Smooth muscle cell (in vitro differentiated cells): Measurements from ENCODE around the gene MYO1D. TPM values are rescaled to one million over a fixed set of nuclear protein-coding genes. Genes with fewer than 3 reads are reported as not detected.
"Not testable (repeated sequence)": the region's sequence is repeated elsewhere in the genome, so short reads cannot be mapped to it uniquely, and the experiment has no call there.

Experiments
- DNase-seq: peaks from one replicate; lab custom pipeline; 2025; ENCODE audit not compliant: unreplicated experiment; lab: John Stamatoyannopoulos, UW
- H2AFZ ChIP-seq: fragments of 200-600 bp; sonication (generic); 2 replicates; pipeline ENCODE4 v1.6.0; 2016; ENCODE audit warnings: antibody characterized with exemption, low read depth, mild to moderate bottlenecking
- H3F3A ChIP-seq: fragments of 200-600 bp; sonication (generic); 2 replicates; pipeline ENCODE4 v1.6.0; 2017; ENCODE audit warnings: antibody characterized with exemption, low read depth
- H3K27ac ChIP-seq: fragments of 200-600 bp; sonication (generic); 2 replicates; pipeline ENCODE4 v1.5.1; 2016; ENCODE audit warnings: low read depth, mild to moderate bottlenecking
- H3K27me3 ChIP-seq: fragments of 200-600 bp; sonication (generic); 2 replicates; pipeline ENCODE4 v1.6.1; 2016; ENCODE audit warnings: low read depth, mild to moderate bottlenecking
- H3K36me3 ChIP-seq: fragments of 200-600 bp; sonication (generic); 2 replicates; pipeline ENCODE4 v1.5.1; 2016; ENCODE audit warnings: low read depth
- H3K4me1 ChIP-seq: fragments of 200-600 bp; sonication (generic); 2 replicates; pipeline ENCODE4 v1.5.1; 2016; ENCODE audit warnings: low read depth
- H3K4me2 ChIP-seq: fragments of 200-600 bp; sonication (generic); 2 replicates; pipeline ENCODE4 v1.6.0; 2016; ENCODE audit warnings: mild to moderate bottlenecking
- H3K4me3 ChIP-seq: fragments of 200-600 bp; sonication (generic); 2 replicates; pipeline ENCODE4 v1.5.1; 2016; ENCODE audit warnings: mild to moderate bottlenecking
- H3K79me2 ChIP-seq: fragments of 200-600 bp; sonication (generic); 2 replicates; pipeline ENCODE4 v1.6.0; 2016; ENCODE audit warnings: low read depth, mild to moderate bottlenecking
- H3K9ac ChIP-seq: fragments of 200-600 bp; sonication (generic); 2 replicates; pipeline ENCODE4 v1.6.0; 2016; ENCODE audit warnings: low read depth
- H3K9me3 ChIP-seq: fragments of 200-600 bp; sonication (generic); replicated peaks from 2 replicates; pipeline ENCODE4 v1.5.1; 2016; ENCODE audit warnings: low read depth
- H4K20me1 ChIP-seq: fragments of 200-600 bp; sonication (generic); 2 replicates; pipeline ENCODE4 v1.6.0; 2016; ENCODE audit warnings: low read depth
- WGBS: methylation state at CpG from one replicate; pipeline ENCODE4 v1.1.7; 2016; ENCODE audit warnings: low lambda C conversion rate; 5-methylcytosine and 5-hydroxymethylcytosine counted together
- polyA plus RNA-seq: library from polyadenylated mRNA; unstranded; fragments of >200 nt; fragmentation: Nextera tagmentation; extraction: Ambion mirVana; gene quantifications from 2 replicates; pipeline ENCODE4 v1.2.1, GENCODE V29; 2016
- total RNA-seq: library from RNA; depleted of rRNA; stranded (reverse); fragments of >200 nt; gene quantifications from 2 replicates; pipeline ENCODE4 v1.2.3, GENCODE V29; 2014
- TF ChIP-seq, protein P1 (sequence below): fragments of 200-600 bp; sonication (generic); IDR thresholded peaks from 2 replicates; pipeline ENCODE4 v1.5.1; 2017; ENCODE audit warnings: borderline replicate concordance, mild to moderate bottlenecking, antibody characterized with exemption; ENCODE audit not compliant: insufficient read depth, poor library complexity, severe bottlenecking

The MYO1D gene
- total and polyA plus RNA-seq, 2 experiments from 2014 or later = 13.9 to 35.7 TPM

GRCh38 chr17:32742681-32743538 lies 134.0 kb downstream of the MYO1D start:
- no peak overlapping the region for H2AFZ ChIP-seq
- no peaks in the 10 kb centered on the region for H3K27me3 ChIP-seq
- no peak overlapping the region for H3K4me2 ChIP-seq
- DNase-seq = no peak
- H3K27ac ChIP-seq = no peak overlapping the region
- no peak overlapping the region for H3K9ac ChIP-seq
- no peaks in the 10 kb centered on the region for H3K79me2 ChIP-seq
- H4K20me1 ChIP-seq = no peaks in the 10 kb centered on the region
- H3K36me3 ChIP-seq = no peaks in the 10 kb centered on the region
- TF ChIP-seq, protein P1, sequence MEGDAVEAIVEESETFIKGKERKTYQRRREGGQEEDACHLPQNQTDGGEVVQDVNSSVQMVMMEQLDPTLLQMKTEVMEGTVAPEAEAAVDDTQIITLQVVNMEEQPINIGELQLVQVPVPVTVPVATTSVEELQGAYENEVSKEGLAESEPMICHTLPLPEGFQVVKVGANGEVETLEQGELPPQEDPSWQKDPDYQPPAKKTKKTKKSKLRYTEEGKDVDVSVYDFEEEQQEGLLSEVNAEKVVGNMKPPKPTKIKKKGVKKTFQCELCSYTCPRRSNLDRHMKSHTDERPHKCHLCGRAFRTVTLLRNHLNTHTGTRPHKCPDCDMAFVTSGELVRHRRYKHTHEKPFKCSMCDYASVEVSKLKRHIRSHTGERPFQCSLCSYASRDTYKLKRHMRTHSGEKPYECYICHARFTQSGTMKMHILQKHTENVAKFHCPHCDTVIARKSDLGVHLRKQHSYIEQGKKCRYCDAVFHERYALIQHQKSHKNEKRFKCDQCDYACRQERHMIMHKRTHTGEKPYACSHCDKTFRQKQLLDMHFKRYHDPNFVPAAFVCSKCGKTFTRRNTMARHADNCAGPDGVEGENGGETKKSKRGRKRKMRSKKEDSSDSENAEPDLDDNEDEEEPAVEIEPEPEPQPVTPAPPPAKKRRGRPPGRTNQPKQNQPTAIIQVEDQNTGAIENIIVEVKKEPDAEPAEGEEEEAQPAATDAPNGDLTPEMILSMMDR = no peak
- H3K4me3 ChIP-seq = no peak overlapping the region
- no peaks in the 10 kb centered on the region for H3F3A ChIP-seq
- WGBS = 93% methylated on average over 4 of the region's 4 CpGs
- no peaks in the 10 kb centered on the region for H3K4me1 ChIP-seq
- no peaks in the 10 kb centered on the region for H3K9me3 ChIP-seq

GRCh38 chr17:32741381-32741780 lies 135.5 kb downstream of the MYO1D start:
- no peaks in the 10 kb centered on the region for H3K4me1 ChIP-seq

DNA sequence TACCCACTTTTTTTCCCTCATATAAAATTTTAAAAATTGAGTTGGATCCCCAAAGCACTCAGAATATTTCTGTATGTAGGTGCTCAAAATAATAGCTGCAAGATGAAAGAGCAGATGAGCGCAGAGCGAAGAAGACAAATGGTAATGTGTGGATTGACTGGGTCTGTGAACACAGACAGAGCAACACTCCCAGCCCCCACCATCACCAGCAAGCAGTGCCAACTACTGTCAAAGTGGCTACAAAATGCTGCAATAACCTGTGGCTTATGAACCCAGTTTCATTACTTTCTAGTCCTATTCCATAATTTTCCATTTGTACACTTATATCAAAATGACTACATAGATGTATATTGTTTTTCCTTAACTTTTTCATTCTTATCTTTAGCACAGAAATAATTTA lies 137.2 kb downstream of the MYO1D start:
- no peaks in the 10 kb centered on the region for H3F3A ChIP-seq
- H3K79me2 ChIP-seq = no peaks in the 10 kb centered on the region
- H3K27ac ChIP-seq = no peak overlapping the region
- H3K4me1 ChIP-seq = no peaks in the 10 kb centered on the region
- H3K27me3 ChIP-seq = no peaks in the 10 kb centered on the region
- DNase-seq = no peak
- no peak overlapping the region for H3K4me3 ChIP-seq
- H3K9ac ChIP-seq = no peak overlapping the region
- no peaks in the 10 kb centered on the region for H4K20me1 ChIP-seq
- no peaks in the 10 kb centered on the region for H3K9me3 ChIP-seq
- H3K36me3 ChIP-seq = no peaks in the 10 kb centered on the region
- WGBS = 95% methylated on average over 2 of the region's 2 CpGs
- no peak overlapping the region for H2AFZ ChIP-seq
- no peak overlapping the region for H3K4me2 ChIP-seq
- TF ChIP-seq, protein P1 = no peak

More at GRCh38 chr17:32741381-32741780, 135.5 kb downstream of the MYO1D start:
- Histone ChIP-seq H3F3A (no peaks in the 10 kb centered on the region), H3K27ac (no peak overlapping the region), H3K4me3 (no peak overlapping the region), H3K36me3 (no peaks in the 10 kb centered on the region), H3K79me2 (no peaks in the 10 kb centered on the region), H3K9me3 (no peaks in the 10 kb centered on the region), H3K27me3 (no peaks in the 10 kb centered on the region), H2AFZ (no peak overlapping the region), H4K20me1 (no peaks in the 10 kb centered on the region), H3K9ac (no peak overlapping the region), H3K4me2 (no peak overlapping the region)
- WGBS = 82% methylated on average over 1 of the region's 1 CpG
- TF ChIP-seq, protein P1 = no peak
- DNase-seq = no peak

- H3K4me1 ChIP-seq, H2AFZ ChIP-seq, H3K9me3 ChIP-seq, H3K4me3 ChIP-seq, H3K27ac ChIP-seq, H3K79me2 ChIP-seq, H3K27me3 ChIP-seq, H3K4me2 ChIP-seq, H3F3A ChIP-seq, H4K20me1 ChIP-seq, H3K36me3 ChIP-seq, H3K9ac ChIP-seq, DNase-seq: not testable (repeated sequence)
- WGBS = 69% methylated on average over 4 of the region's 4 CpGs
These were observed 137.8 kb downstream of the MYO1D start for GRCh38 chr17:32739151-32739550.
